HL-60 (cell line): ENCODE data around the gene CCDC59.
"Not testable (repeated sequence)": the region's sequence is repeated elsewhere in the genome, so short reads cannot be mapped to it uniquely, and the experiment has no call there.

ENCODE experiments used
- DNase-seq, 2 experiments: peaks; one replicate each; pipeline ENCODE4 v3.0.0-alpha.2; 2010 to 2020; ENCODE audit warnings: low read depth in 1 of 2, low spot score in 1 of 2
- H3K27ac ChIP-seq: fragments of 250-450 bp; sonication (Bioruptor Pico); replicated peaks from 2 replicates; pipeline ENCODE4 v1.5.1; 2020; ENCODE audit warnings: mild to moderate bottlenecking, moderate library complexity
- H3K27me3 ChIP-seq: fragments of 250-450 bp; sonication (Bioruptor Pico); 2 replicates; pipeline ENCODE4 v1.5.1; 2021; ENCODE audit warnings: mild to moderate bottlenecking, moderate library complexity; ENCODE audit not compliant: insufficient read depth, poor library complexity, severe bottlenecking
- H3K4me3 ChIP-seq: replicated peaks from 2 replicates; pipeline ENCODE4 v1.5.1; 2011; ENCODE audit warnings: mild to moderate bottlenecking, control low read depth, low read length; ENCODE audit not compliant: insufficient read depth
- CTCF ChIP-seq: IDR thresholded peaks from one replicate; pipeline ENCODE4 v1.5.1; 2011; ENCODE audit warnings: low read length, control low read depth, inconsistent platforms; ENCODE audit not compliant: insufficient read depth
- GABPA ChIP-seq: IDR thresholded peaks from 2 replicates; pipeline ENCODE4 v1.6.1; 2012; ENCODE audit warnings: low read depth
- POLR2AphosphoS5 ChIP-seq: IDR thresholded peaks from 2 replicates; pipeline ENCODE4 v1.6.1; 2012; ENCODE audit warnings: low read depth
- REST ChIP-seq: IDR thresholded peaks from 2 replicates; pipeline ENCODE4 v1.6.1; 2012; ENCODE audit warnings: low read depth; ENCODE audit not compliant: insufficient replicate concordance
- SPI1 ChIP-seq: IDR thresholded peaks from 2 replicates; pipeline ENCODE4 v1.6.1; 2012; ENCODE audit warnings: low read depth, mild to moderate bottlenecking, borderline replicate concordance

CCDC59 gene

GRCh38 chr12:82363990-82364389 lies 5.8 kb upstream of the CCDC59 start:
- no peak for TF ChIP-seq CTCF
- Histone ChIP-seq H3K4me3 (no peak overlapping the region), H3K27ac (no peak overlapping the region), H3K27me3 (no peaks in the 10 kb centered on the region)
- no peak for DNase-seq

GRCh38 chr12:82361461-82361915 lies 3.3 kb upstream of the CCDC59 start:
- Histone ChIP-seq H3K27me3 (no peaks in the 10 kb centered on the region), H3K4me3 (no peak overlapping the region), H3K27ac (no peak overlapping the region)
- no peak for DNase-seq
- TF ChIP-seq CTCF (no peak), POLR2AphosphoS5 (no peak), GABPA (no peak), REST (no peak), SPI1 (no peak)

- not testable (repeated sequence) for H3K27ac ChIP-seq, H3K4me3 ChIP-seq, DNase-seq, H3K27me3 ChIP-seq
Measured at GRCh38 chr12:82360834-82361233, 2.6 kb upstream of the CCDC59 start.

- peak overlapping the region; percentile 99 for H3K27ac ChIP-seq
- DNase-seq, result peak in 1 of 2 experiments; percentile 6
- TF ChIP-seq POLR2AphosphoS5, result no peak
- no peak for TF ChIP-seq SPI1
- TF ChIP-seq REST, result no peak
- TF ChIP-seq GABPA, result no peak
- no peak for TF ChIP-seq CTCF
- no peaks in the 10 kb centered on the region for H3K27me3 ChIP-seq
- H3K4me3 ChIP-seq, result peak overlapping the region; percentile 96
Measured at GRCh38 chr12:82359115-82359478, 910 bp upstream of the CCDC59 start.

- TF ChIP-seq CTCF (no peak), POLR2AphosphoS5 (no peak), REST (no peak), SPI1 (no peak), GABPA (no peak)
- Histone ChIP-seq H3K27ac (peak overlapping the region; percentile 99), H3K4me3 (peak overlapping the region; percentile 96), H3K27me3 (no peaks in the 10 kb centered on the region)
- DNase-seq, result no peak
Measured at GRCh38 chr12:82357845-82358199, 365 bp downstream of the CCDC59 start.
